DOHH2 (cell line): Measurements from ENCODE around the gene CFAP251.

Source experiments
- EZH2phosphoT487 ChIP-seq: fragments of 200-600 bp; sonication (generic); IDR thresholded peaks from 2 replicates; pipeline ENCODE4 v1.6.1; 2017; ENCODE audit warnings: borderline replicate concordance, mild to moderate bottlenecking, antibody characterized with exemption, low read length, moderate library complexity, mixed read lengths
- TF ChIP-seq, protein P1 (sequence below): fragments of 200-600 bp; sonication (generic); IDR thresholded peaks from one replicate; pipeline ENCODE4 v1.5.1; 2014; ENCODE audit warnings: antibody characterized with exemption, mild to moderate bottlenecking, low read depth, low read length; ENCODE audit not compliant: poor library complexity, severe bottlenecking

DNA sequence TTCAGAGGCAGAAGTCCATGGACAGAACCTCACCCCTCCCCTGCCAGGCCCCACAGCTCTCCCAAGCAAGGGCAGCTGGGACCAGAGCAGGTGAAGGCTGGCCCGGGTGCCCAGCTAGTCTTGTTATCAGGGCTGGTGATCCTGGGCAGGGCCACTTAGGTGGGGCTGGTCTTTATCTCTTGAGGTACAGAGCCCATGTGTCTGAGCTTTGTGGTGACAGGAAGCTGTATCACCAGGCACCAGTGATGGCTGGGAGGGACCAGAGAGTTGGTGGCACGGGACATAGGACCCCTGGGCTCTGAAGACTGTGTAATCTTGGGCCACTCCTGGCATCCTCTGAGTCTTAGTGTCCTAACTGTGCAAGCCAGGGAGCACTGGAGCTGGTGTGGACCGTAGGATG is 46.9 kb upstream of the CFAP251 start:
- TF ChIP-seq, protein P1, sequence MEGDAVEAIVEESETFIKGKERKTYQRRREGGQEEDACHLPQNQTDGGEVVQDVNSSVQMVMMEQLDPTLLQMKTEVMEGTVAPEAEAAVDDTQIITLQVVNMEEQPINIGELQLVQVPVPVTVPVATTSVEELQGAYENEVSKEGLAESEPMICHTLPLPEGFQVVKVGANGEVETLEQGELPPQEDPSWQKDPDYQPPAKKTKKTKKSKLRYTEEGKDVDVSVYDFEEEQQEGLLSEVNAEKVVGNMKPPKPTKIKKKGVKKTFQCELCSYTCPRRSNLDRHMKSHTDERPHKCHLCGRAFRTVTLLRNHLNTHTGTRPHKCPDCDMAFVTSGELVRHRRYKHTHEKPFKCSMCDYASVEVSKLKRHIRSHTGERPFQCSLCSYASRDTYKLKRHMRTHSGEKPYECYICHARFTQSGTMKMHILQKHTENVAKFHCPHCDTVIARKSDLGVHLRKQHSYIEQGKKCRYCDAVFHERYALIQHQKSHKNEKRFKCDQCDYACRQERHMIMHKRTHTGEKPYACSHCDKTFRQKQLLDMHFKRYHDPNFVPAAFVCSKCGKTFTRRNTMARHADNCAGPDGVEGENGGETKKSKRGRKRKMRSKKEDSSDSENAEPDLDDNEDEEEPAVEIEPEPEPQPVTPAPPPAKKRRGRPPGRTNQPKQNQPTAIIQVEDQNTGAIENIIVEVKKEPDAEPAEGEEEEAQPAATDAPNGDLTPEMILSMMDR = no peak
- TF ChIP-seq EZH2phosphoT487 = no peak
